CD4-positive, alpha-beta T cell (primary cell): Measurements from ENCODE around the gene CHKA. TPM values are rescaled to one million over a fixed set of nuclear protein-coding genes. Genes with fewer than 3 reads are reported as not detected.

Experiments used
- ATAC-seq: fragments of 200-7000 bp; cut with Tn5 transposase; one replicate; pipeline ENCODE4 v1.10.0; 2022; ENCODE audit warnings: mild to moderate bottlenecking; ENCODE audit not compliant: poor library complexity
- CTCF ChIA-PET: fragments of 350-600 bp; sonication (Branson Sonifier 250); formaldehyde crosslinking; loops from one replicate; lab custom pipeline; 2021; ENCODE audit warnings: antibody characterized with exemption, inconsistent platforms; lab: Charles Lee
- POLR2A ChIA-PET: fragments of 350-600 bp; sonication (Branson Sonifier 250); formaldehyde crosslinking; loops from one replicate; lab custom pipeline; 2021; ENCODE audit warnings: antibody characterized with exemption, inconsistent platforms; lab: Charles Lee
- DNase-seq, 14 experiments: peaks; one replicate each; pipeline ENCODE4 v3.0.0-alpha.2; 2013 to 2020; ENCODE audit warnings: mixed read lengths in 2 of 14
- H3K27ac ChIP-seq, 2 donors: one replicate each; pipeline versions ENCODE4 v1.5.1 to v1.7.0; 2013; ENCODE audit warnings: low read length in 2 of 2, low read depth in 1 of 2, mild to moderate bottlenecking in 1 of 2
- H3K27me3 ChIP-seq, 2 experiments: 1 replicate in 1 of 2; 2 replicates in 1 of 2; pipeline versions ENCODE4 v1.6.1 to v1.7.0; 2013; ENCODE audit warnings: low read length in 2 of 2, control low read depth in 1 of 2, mild to moderate bottlenecking in 1 of 2, moderate library complexity in 1 of 2; ENCODE audit not compliant: insufficient read depth in 2 of 2, control insufficient read depth in 1 of 2
- H3K36me3 ChIP-seq: one replicate; pipeline ENCODE4 v1.6.1; 2013; ENCODE audit warnings: low read length, control low read depth; ENCODE audit not compliant: insufficient read depth
- H3K4me1 ChIP-seq: one replicate; pipeline ENCODE4 v1.6.1; 2013; ENCODE audit warnings: low read length, control low read depth; ENCODE audit not compliant: insufficient read depth
- H3K4me3 ChIP-seq: one replicate; pipeline ENCODE4 v1.5.1; 2013; ENCODE audit warnings: mild to moderate bottlenecking, low read length, moderate library complexity
- H3K9me3 ChIP-seq, 2 experiments: 1 replicate in 1 of 2; 2 replicates in 1 of 2; pipeline versions ENCODE4 v1.6.1 to v1.7.0; 2013; ENCODE audit warnings: low read length in 2 of 2, mild to moderate bottlenecking in 2 of 2, control low read depth in 1 of 2, moderate library complexity in 1 of 2; ENCODE audit not compliant: control insufficient read depth in 1 of 2, insufficient read depth in 1 of 2
- H3K27ac Mint-ChIP-seq: one replicate; pipeline ENCODE4 v1.8.0; 2020; ENCODE audit warnings: mixed read lengths
- H3K27me3 Mint-ChIP-seq: one replicate; pipeline ENCODE4 v1.8.0; 2021; ENCODE audit warnings: mixed read lengths
- H3K36me3 Mint-ChIP-seq: one replicate; pipeline ENCODE4 v1.8.0; 2021; ENCODE audit warnings: low read depth, mixed read lengths
- H3K4me1 Mint-ChIP-seq: one replicate; pipeline ENCODE4 v1.8.0; 2021; ENCODE audit warnings: low read depth, mixed read lengths
- H3K4me3 Mint-ChIP-seq: one replicate; pipeline ENCODE4 v1.8.0; 2020; ENCODE audit warnings: mild to moderate bottlenecking, mixed read lengths
- H3K9me3 Mint-ChIP-seq: one replicate; pipeline ENCODE4 v1.8.0; 2020; ENCODE audit warnings: mixed read lengths
- intact Hi-C, 2 experiments: fragments of 100-400 bp; cut with DNase I in 1 of 2; cut with micrococcal nuclease in 1 of 2; formaldehyde crosslinking; loops; one replicate each; pipeline versions ENCODE4 v1.15.1 to v1.9.0; 2023 to 2025; cut with DNase I, micrococcal nuclease
- total RNA-seq, 174 experiments: library from RNA in 2 of 174; stranded (reverse) in 2 of 174; gene quantifications; one replicate each; pipeline ENCODE4 v1.2.3 and lab custom pipeline; 2021 to 2026
- TF ChIP-seq, protein P1 (sequence below): fragments of 200-600 bp; IDR thresholded peaks from one replicate; pipeline ENCODE4 v1.8.0; 2022; ENCODE audit warnings: antibody characterized with exemption, mild to moderate bottlenecking

CHKA gene
- total RNA-seq, 2 experiments from 2014 or later: 30.1 to 31.4 TPM

DNA sequence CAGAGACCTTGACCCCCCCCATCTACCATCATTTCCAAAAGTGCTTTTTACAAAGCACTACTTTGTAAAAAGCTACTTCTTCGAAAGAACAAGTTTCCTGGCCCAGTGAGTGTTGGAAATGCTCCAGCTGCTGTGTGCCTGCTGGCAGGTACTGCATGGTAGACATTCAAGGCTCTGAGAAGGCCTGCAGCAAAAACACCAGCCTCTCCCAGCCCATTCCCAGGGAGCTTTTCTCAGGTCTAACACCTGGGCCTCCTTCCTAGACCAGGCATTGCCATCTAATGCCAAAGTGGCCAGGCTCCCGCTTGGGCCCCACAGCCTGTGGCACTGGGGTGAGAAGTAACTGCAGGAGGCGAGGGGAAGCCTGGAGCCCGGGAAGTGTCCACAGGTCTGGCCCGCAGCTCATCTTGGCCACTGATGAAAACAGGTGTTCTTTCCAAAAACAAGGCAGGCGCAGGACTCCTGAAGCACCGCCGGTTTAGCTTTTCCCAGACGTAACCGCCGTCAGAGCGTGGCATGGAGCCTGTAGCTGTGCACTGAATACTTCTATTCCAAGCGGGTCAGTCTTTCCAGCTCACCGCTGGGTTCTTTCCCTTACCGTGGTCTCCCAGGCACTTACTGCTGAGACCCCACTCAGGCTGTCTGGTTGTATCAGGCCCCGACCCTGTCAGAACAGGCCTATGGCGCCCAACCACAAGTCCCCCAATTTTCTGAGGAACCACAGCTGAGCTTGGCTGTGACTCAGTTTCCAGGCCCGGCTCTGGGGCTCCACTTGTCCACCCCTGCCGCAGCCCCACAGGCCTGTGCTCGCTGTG, 83.6 kb downstream of the CHKA start:
- peak in 1 of 14 experiments; percentile 15 for DNase-seq
- TF ChIP-seq, protein P1, sequence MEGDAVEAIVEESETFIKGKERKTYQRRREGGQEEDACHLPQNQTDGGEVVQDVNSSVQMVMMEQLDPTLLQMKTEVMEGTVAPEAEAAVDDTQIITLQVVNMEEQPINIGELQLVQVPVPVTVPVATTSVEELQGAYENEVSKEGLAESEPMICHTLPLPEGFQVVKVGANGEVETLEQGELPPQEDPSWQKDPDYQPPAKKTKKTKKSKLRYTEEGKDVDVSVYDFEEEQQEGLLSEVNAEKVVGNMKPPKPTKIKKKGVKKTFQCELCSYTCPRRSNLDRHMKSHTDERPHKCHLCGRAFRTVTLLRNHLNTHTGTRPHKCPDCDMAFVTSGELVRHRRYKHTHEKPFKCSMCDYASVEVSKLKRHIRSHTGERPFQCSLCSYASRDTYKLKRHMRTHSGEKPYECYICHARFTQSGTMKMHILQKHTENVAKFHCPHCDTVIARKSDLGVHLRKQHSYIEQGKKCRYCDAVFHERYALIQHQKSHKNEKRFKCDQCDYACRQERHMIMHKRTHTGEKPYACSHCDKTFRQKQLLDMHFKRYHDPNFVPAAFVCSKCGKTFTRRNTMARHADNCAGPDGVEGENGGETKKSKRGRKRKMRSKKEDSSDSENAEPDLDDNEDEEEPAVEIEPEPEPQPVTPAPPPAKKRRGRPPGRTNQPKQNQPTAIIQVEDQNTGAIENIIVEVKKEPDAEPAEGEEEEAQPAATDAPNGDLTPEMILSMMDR: no peak
- H3K4me3 ChIP-seq: no peak overlapping the region
- ChIA-PET POLR2A (interaction anchor here (0.6 to 1.5 kb wide), 2 partner anchors 82 to 170 kb away, joined by 3 read pairs; no protein-coding TSS in a partner anchor), CTCF (no interaction called here)
- intact Hi-C loops: loop anchor here in 1 of 2 experiments (5.0 kb wide), 1 partner anchor 425 kb away; the partner anchor contains the start of gene PPP6R3
- peaks cover 29% of the 10 kb centered on the region for H3K4me1 Mint-ChIP-seq
- peak overlapping the region; percentile 48 to 77 for H3K27ac ChIP-seq
- peak overlapping the region; percentile 85 for H3K27ac Mint-ChIP-seq
- no peaks in the 10 kb centered on the region for H3K27me3 ChIP-seq
- no peaks in the 10 kb centered on the region for H3K9me3 Mint-ChIP-seq
- peaks cover 76% of the 10 kb centered on the region for H3K4me1 ChIP-seq
- no peak for ATAC-seq
- H3K9me3 ChIP-seq: no peaks in the 10 kb centered on the region
- peaks cover 9% of the 10 kb centered on the region for H3K36me3 Mint-ChIP-seq
- no peaks in the 10 kb centered on the region for H3K27me3 Mint-ChIP-seq
- peaks cover 36% of the 10 kb centered on the region for H3K36me3 ChIP-seq
- peak overlapping the region; percentile 82 for H3K4me3 Mint-ChIP-seq

DNA sequence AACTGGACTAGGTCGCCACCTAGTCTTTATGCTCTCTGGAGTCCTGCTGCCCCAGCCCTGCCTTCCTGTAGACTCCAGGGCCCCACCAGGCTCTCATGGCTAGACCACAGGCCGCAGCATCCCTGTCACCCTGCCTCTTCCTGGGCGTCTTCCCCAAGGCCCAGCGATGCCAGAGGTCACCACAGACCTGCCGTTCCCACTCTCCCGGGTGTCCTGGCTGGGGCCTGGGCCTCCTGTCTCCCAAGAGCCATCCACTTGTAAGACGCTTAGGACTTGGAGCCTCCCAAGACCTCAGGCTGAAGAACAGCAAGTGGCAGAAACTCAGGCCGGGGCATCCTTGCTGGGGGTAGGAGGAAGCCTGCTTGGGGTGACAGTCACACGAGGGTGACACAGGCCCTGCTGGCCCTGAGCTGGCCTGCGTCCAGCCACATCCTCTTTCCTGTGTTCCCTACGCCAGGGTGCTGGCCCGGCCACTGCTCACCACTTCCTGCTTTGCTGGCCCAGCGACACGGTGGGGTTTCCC, 84.4 kb downstream of the CHKA start:
- H3K36me3 Mint-ChIP-seq: peaks cover 8% of the 10 kb centered on the region
- DNase-seq: peak in 4 of 14 experiments; percentile 34 to 78 (median 66)
- CTCF ChIA-PET: no interaction called here

DNA sequence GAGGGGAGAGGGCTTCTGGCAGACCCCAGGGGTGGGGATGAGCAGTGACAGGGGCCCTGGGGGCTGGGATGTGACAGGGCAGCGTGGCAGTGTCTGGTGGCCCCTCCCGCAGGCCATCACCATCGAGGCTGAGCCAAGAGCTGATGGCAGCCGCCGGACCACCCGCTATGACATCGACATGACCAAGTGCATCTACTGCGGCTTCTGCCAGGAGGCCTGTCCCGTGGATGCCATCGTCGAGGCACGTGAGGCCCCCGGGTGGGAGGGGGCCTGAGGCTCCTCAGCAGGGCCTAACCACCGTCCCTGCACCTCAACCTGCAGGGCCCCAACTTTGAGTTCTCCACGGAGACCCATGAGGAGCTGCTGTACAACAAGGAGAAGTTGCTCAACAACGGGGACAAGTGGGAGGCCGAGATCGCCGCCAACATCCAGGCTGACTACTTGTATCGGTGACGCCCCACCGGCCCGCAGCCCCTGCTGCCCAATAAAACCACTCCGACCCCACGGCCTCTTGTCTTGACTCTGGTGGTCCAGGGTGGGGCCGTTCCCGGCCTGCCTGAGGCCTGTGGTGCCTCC, 85.0 kb downstream of the CHKA start:
- peak in 2 of 14 experiments; percentile 34 to 52 for DNase-seq
- H3K4me3 Mint-ChIP-seq: peak overlapping the region; percentile 82
- intact Hi-C loops: loop anchor here in 1 of 2 experiments (5.0 kb wide), 1 partner anchor 426 kb away; the partner anchor contains the start of gene PPP6R3
- no peaks in the 10 kb centered on the region for H3K9me3 Mint-ChIP-seq
- Histone ChIP-seq H3K36me3 (peaks cover 27% of the 10 kb centered on the region), H3K27me3 (no peaks in the 10 kb centered on the region), H3K27ac (peak overlapping the region in 1 of 2 donors; percentile 77), H3K4me1 (peaks cover 79% of the 10 kb centered on the region), H3K9me3 (no peaks in the 10 kb centered on the region), H3K4me3 (no peak overlapping the region)
- POLR2A ChIA-PET: no interaction called here
- peak overlapping the region; percentile 85 for H3K27ac Mint-ChIP-seq
- peaks cover 36% of the 10 kb centered on the region for H3K4me1 Mint-ChIP-seq
- no peaks in the 10 kb centered on the region for H3K27me3 Mint-ChIP-seq
- TF ChIP-seq, protein P1: no peak
- ATAC-seq: no peak
- CTCF ChIA-PET: no interaction called here
- peaks cover 5% of the 10 kb centered on the region for H3K36me3 Mint-ChIP-seq

More for the DNA sequence above, 84.4 kb downstream of the CHKA start:
- POLR2A ChIA-PET: interaction anchor here (1.5 kb wide), 1 partner anchor 83 kb away, joined by 3 read pairs; no protein-coding TSS in a partner anchor
- H3K27me3 Mint-ChIP-seq: no peaks in the 10 kb centered on the region
- peak overlapping the region; percentile 82 for H3K4me3 Mint-ChIP-seq
- intact Hi-C loops: loop anchor here in 1 of 2 experiments (5.0 kb wide), 1 partner anchor 426 kb away; the partner anchor contains the start of gene PPP6R3
- H3K4me1 ChIP-seq: peaks cover 79% of the 10 kb centered on the region
- peaks cover 31% of the 10 kb centered on the region for H3K4me1 Mint-ChIP-seq
- peak overlapping the region; percentile 85 for H3K27ac Mint-ChIP-seq
- no peaks in the 10 kb centered on the region for H3K9me3 Mint-ChIP-seq
- no peaks in the 10 kb centered on the region for H3K9me3 ChIP-seq
- H3K4me3 ChIP-seq: no peak overlapping the region
- TF ChIP-seq, protein P1: no peak
- no peak for ATAC-seq
- peak overlapping the region; percentile 48 to 77 for H3K27ac ChIP-seq
- peaks cover 32% of the 10 kb centered on the region for H3K36me3 ChIP-seq
- H3K27me3 ChIP-seq: no peaks in the 10 kb centered on the region
